ENCODE data around the gene ABLIM2. TPM values are rescaled to one million over a fixed set of nuclear protein-coding genes. Genes with fewer than 3 reads are reported as not detected.

ABLIM2 gene
- total and polyA plus RNA-seq, 2 of the 13 experiments (the other 11 are each of a cell fraction or from before 2014, with no cell fraction given), result 0.20 to 0.37 TPM

- TF ChIP-seq ZBTB2 (CRISPR knock-in tag; IDR thresholded peaks at IDR 0.05; ENCODE audit: low read depth) (no peak), NFIC (IDR thresholded peaks at IDR 0.05; ENCODE audit: low read length) (no peak), IRF2 (CRISPR knock-in tag; IDR thresholded peaks at IDR 0.05) (peak; percentile 70; the same call in 1 of the 2 replicates), KLF16 (CRISPR knock-in tag; IDR thresholded peaks at IDR 0.05) (peak in 1 of 2 experiments; percentile 83; a peak in 1 of 4 replicates), ZNF350 (CRISPR knock-in tag; IDR thresholded peaks at IDR 0.05; ENCODE audit: borderline replicate concordance, low read depth) (no peak; the same call in 1 of the 2 replicates), PLRG1 (conservative IDR thresholded peaks at IDR 0.05) (no peak), ZNF709 (CRISPR knock-in tag; IDR thresholded peaks at IDR 0.05) (peak; percentile 85), AFF4 (CRISPR knock-in tag; IDR thresholded peaks at IDR 0.05) (no peak), CREBL2 (CRISPR knock-in tag; IDR thresholded peaks at IDR 0.05; ENCODE audit: borderline replicate concordance) (no peak), ZNF138 (CRISPR knock-in tag; IDR thresholded peaks at IDR 0.05; ENCODE audit: low read depth) (no peak), ZNF143 (CRISPR knock-in tag; IDR thresholded peaks at IDR 0.05) (peak; percentile 20; the same call in 1 of the 2 replicates), USF2 (IDR thresholded peaks at IDR 0.05; ENCODE audit: low read depth, low read length) (no peak), USF2 (CRISPR knock-in tag; IDR thresholded peaks at IDR 0.05; ENCODE audit: borderline replicate concordance) (no peak; the same call in 1 of the 2 replicates), MED8 (CRISPR knock-in tag; IDR thresholded peaks at IDR 0.05; ENCODE audit: insufficient replicate concordance) (no peak), FOXK1 (CRISPR knock-in tag; IDR thresholded peaks at IDR 0.05; ENCODE audit: borderline replicate concordance, low read depth) (0 out of 2 replicates have a peak, but pooled peaks have one; percentile 33), MAX (IDR thresholded peaks at IDR 0.05) (peak; percentile 79), KMT2A (CRISPR knock-in tag; IDR thresholded peaks at IDR 0.05) (peak; percentile 80), ZNF83 (CRISPR knock-in tag; IDR thresholded peaks at IDR 0.05; ENCODE audit: borderline replicate concordance) (no peak), ZSCAN9 (CRISPR knock-in tag; IDR thresholded peaks at IDR 0.05; ENCODE audit: borderline replicate concordance) (peak; percentile 89), FOSL2 (CRISPR knock-in tag; IDR thresholded peaks at IDR 0.05) (peak; percentile 69), SPEN (CRISPR knock-in tag; IDR thresholded peaks at IDR 0.05; ENCODE audit: low read depth) (peak; percentile 88)
These were observed 40.4 kb upstream of the ABLIM2 start, which contains the start of gene SH3TC1 (continued) for GRCh38 chr4:8198906-8199593.

Data from HepG2 (cell line).